Measurements from ENCODE around the gene NRN1L. TPM values are rescaled to one million over a fixed set of nuclear protein-coding genes. Genes with fewer than 3 reads are reported as not detected.

NRN1L gene
- total RNA-seq, 1 donor, result not detected

DNA sequence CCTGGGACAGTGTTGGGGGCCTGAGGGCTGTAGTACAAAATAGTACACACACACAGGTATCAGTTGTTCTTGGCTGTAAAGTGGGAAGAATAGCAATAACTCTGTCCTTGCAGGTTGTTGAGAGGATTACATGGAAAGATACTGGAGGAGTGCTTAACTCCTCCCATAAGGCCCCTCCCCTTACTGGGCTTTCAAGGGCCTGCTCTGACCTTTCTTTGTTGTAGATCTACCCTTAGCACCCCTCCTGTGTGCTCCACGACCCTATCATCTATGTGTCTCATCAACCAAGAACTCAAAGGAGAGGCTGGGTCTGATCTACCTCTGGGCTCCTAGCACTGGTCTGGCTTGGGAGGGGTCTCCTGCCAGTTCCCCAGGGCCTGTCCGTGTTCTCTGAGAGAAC, 20.1 kb upstream of the NRN1L start:
- Histone ChIP-seq H3K4me3 (ENCODE audit: insufficient read depth, low read length) (no peak overlapping the region), H2AFZ (ENCODE audit: low read length) (no peak overlapping the region), H3K27ac (ENCODE audit: low read depth, low read length) (peak overlapping the region; percentile 56), H3K4me1 (ENCODE audit: insufficient read depth, low read length) (peaks cover 37% of the 10 kb centered on the region), H3K4me2 (ENCODE audit: insufficient read depth, low read length) (no peak overlapping the region), H3K36me3 (ENCODE audit: insufficient read depth, low read length) (peaks cover 59% of the 10 kb centered on the region), H3K27me3 (ENCODE audit: insufficient read depth, low read length) (no peaks in the 10 kb centered on the region), H3K9me3 (ENCODE audit: low read depth, low read length) (no peaks in the 10 kb centered on the region), H3K79me2 (ENCODE audit: insufficient read depth, low read length) (peaks cover 87% of the 10 kb centered on the region), H4K20me1 (ENCODE audit: insufficient read depth, low read length) (peaks cover 44% of the 10 kb centered on the region)
- TF ChIP-seq, protein P1, sequence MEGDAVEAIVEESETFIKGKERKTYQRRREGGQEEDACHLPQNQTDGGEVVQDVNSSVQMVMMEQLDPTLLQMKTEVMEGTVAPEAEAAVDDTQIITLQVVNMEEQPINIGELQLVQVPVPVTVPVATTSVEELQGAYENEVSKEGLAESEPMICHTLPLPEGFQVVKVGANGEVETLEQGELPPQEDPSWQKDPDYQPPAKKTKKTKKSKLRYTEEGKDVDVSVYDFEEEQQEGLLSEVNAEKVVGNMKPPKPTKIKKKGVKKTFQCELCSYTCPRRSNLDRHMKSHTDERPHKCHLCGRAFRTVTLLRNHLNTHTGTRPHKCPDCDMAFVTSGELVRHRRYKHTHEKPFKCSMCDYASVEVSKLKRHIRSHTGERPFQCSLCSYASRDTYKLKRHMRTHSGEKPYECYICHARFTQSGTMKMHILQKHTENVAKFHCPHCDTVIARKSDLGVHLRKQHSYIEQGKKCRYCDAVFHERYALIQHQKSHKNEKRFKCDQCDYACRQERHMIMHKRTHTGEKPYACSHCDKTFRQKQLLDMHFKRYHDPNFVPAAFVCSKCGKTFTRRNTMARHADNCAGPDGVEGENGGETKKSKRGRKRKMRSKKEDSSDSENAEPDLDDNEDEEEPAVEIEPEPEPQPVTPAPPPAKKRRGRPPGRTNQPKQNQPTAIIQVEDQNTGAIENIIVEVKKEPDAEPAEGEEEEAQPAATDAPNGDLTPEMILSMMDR (IDR thresholded peaks at IDR 0.05; ENCODE audit: extremely low read depth, low read depth, low read length), result no peak
- peak; percentile 22 for DNase-seq (ENCODE audit: insufficient read length, low spot score, missing footprints)

DNA sequence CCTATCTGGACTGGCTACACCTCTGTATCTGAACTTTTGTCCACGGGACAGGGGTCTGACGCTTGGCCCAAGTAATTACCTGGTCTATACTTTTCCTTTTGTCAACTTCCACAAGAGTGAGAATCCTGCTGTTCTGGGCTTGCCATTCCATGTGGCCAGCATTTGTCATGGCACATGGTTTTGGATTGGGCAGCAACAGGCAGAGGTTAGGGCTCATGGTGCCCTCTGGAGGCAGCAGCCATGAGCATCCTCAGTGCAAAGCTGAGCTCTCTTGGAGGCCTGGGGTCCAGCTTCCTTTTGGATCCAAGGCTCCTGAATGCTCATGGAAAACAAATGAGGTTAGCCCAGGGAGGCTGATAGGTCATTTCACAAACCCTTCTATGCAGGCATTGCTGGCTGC, 19.4 kb upstream of the NRN1L start:
- H3K4me2 ChIP-seq (ENCODE audit: insufficient read depth, low read length), result no peak overlapping the region
- DNase-seq (ENCODE audit: insufficient read length, low spot score, missing footprints), result peak; percentile 89
- H3K27ac ChIP-seq (ENCODE audit: low read depth, low read length), result peak overlapping the region; percentile 56
- no peak overlapping the region for H3K4me3 ChIP-seq (ENCODE audit: insufficient read depth, low read length)
- peaks cover 82% of the 10 kb centered on the region for H3K79me2 ChIP-seq (ENCODE audit: insufficient read depth, low read length)
- peaks cover 42% of the 10 kb centered on the region for H4K20me1 ChIP-seq (ENCODE audit: insufficient read depth, low read length)
- H3K4me1 ChIP-seq (ENCODE audit: insufficient read depth, low read length), result peaks cover 37% of the 10 kb centered on the region
- TF ChIP-seq, protein P1 (IDR thresholded peaks at IDR 0.05; ENCODE audit: extremely low read depth, low read depth, low read length), result peak; percentile 66
- H3K9me3 ChIP-seq (ENCODE audit: low read depth, low read length), result no peaks in the 10 kb centered on the region
- peaks cover 63% of the 10 kb centered on the region for H3K36me3 ChIP-seq (ENCODE audit: insufficient read depth, low read length)
- H3K27me3 ChIP-seq (ENCODE audit: insufficient read depth, low read length), result no peaks in the 10 kb centered on the region
- no peak overlapping the region for H2AFZ ChIP-seq (ENCODE audit: low read length)

DNA sequence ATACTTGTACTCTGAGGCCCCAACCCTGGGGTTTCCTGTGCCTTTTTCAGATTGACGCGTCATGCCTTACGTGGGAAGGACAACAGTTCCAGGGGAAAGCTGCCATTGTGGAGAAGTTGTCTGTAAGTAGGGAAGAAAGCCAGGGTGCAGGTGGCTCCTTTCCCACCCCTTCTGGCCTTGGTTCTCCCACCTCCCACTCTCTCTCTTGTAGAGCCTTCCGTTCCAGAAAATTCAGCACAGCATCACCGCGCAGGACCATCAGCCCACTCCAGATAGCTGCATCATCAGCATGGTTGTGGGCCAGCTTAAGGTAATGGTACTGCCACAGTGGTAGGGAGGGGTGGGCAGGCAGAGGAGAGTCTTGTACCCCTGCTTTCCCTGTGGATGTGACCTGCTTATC, 16.4 kb upstream of the NRN1L start:
- Histone ChIP-seq H3K79me2 (ENCODE audit: insufficient read depth, low read length) (peaks cover 57% of the 10 kb centered on the region), H3K4me1 (ENCODE audit: insufficient read depth, low read length) (peaks cover 13% of the 10 kb centered on the region), H2AFZ (ENCODE audit: low read length) (no peak overlapping the region), H3K27me3 (ENCODE audit: insufficient read depth, low read length) (no peaks in the 10 kb centered on the region), H3K9me3 (ENCODE audit: low read depth, low read length) (no peaks in the 10 kb centered on the region), H3K27ac (ENCODE audit: low read depth, low read length) (peak overlapping the region; percentile 30), H4K20me1 (ENCODE audit: insufficient read depth, low read length) (peaks cover 23% of the 10 kb centered on the region), H3K4me2 (ENCODE audit: insufficient read depth, low read length) (no peak overlapping the region), H3K36me3 (ENCODE audit: insufficient read depth, low read length) (peaks cover 66% of the 10 kb centered on the region), H3K4me3 (ENCODE audit: insufficient read depth, low read length) (no peak overlapping the region)
- DNase-seq (ENCODE audit: insufficient read length, low spot score, missing footprints), result peak; percentile 66
- TF ChIP-seq, protein P1 (IDR thresholded peaks at IDR 0.05; ENCODE audit: extremely low read depth, low read depth, low read length), result no peak

DNA sequence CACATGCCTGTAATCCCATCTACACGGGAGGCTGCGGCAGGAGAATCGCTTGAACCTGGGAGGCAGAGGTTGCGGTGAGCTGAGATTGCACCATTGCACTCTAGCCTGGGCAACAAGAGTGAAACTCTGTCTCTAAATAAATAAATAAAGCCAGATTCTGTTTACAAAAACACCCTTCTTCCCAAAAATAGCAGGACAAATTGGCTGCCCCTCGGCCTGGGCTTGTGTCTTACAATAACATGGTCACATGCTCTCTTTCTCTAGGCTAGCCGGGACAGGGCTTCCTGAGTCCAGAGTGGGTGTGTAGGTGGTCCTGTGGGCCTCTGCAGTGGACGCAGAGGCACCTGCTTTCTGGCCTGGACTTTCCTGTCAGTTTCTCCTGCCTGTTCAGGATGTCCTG, 15.0 kb upstream of the NRN1L start:
- DNase-seq (ENCODE audit: insufficient read length, low spot score, missing footprints), result peak; percentile 37
- H4K20me1 ChIP-seq (ENCODE audit: insufficient read depth, low read length), result peaks cover 25% of the 10 kb centered on the region
- H3K4me2 ChIP-seq (ENCODE audit: insufficient read depth, low read length), result no peak overlapping the region
- no peak overlapping the region for H3K27ac ChIP-seq (ENCODE audit: low read depth, low read length)
- no peak overlapping the region for H3K4me3 ChIP-seq (ENCODE audit: insufficient read depth, low read length)
- TF ChIP-seq, protein P1 (IDR thresholded peaks at IDR 0.05; ENCODE audit: extremely low read depth, low read depth, low read length), result no peak
- H3K79me2 ChIP-seq (ENCODE audit: insufficient read depth, low read length), result peaks cover 57% of the 10 kb centered on the region
- no peaks in the 10 kb centered on the region for H3K9me3 ChIP-seq (ENCODE audit: low read depth, low read length)
- H3K4me1 ChIP-seq (ENCODE audit: insufficient read depth, low read length), result peaks cover 16% of the 10 kb centered on the region
- H3K36me3 ChIP-seq (ENCODE audit: insufficient read depth, low read length), result peaks cover 66% of the 10 kb centered on the region
- no peaks in the 10 kb centered on the region for H3K27me3 ChIP-seq (ENCODE audit: insufficient read depth, low read length)
- no peak overlapping the region for H2AFZ ChIP-seq (ENCODE audit: low read length)

All from osteoblast (primary cell).